Stromal cell of bone marrow (primary cell): ENCODE results near the gene SLC35F4.

ENCODE experiments used
- DNase-seq: peaks from one replicate; pipeline ENCODE4 v3.0.0-alpha.2; 2012; ENCODE audit warnings: low read depth

SLC35F4 gene

DNA sequence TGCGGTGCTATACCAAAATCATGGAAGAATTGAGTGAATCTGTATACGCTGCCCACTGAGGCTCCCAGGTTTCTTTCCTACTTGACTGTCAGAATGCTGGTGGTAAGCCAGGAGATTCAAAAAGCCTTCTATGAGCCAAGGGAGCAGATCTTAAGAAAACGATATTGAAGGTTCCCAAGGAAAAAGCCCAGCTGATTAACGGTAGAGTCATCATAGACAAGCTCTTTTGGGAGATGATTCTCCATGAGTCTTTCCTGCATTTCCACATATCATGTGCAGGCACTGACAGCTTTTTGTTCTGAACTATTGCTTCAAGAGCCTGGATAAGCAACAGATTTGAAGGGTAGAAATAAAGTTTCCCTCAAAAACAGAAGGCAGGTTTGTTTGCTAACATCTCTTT is 17.5 kb downstream of the SLC35F4 start:
- DNase-seq: peak; percentile 95

DNA sequence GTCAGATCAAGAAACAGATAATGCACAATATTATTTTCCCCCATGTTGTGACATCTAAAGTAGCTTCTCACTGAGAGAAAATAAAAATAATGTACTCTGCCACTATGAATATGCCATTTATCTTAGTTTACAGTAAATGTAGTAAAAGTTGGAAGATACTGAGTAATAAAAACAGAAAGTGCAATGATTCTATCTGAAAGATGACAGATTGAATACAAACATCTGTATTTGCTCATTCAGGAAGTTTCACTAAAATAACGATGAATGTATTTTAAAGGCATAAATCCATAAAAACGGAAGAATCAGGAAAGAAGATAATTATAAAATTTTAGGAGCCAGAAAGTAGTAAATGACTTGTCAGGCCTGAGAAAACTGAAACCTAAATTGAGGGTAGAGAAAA is 18.2 kb downstream of the SLC35F4 start:
- DNase-seq: no peak

GRCh38 chr14:57847096-57847495 is 18.8 kb downstream of the SLC35F4 start:
- DNase-seq: peak; percentile 78

GRCh38 chr14:57846596-57846995 is 19.3 kb downstream of the SLC35F4 start:
- peak; percentile 36 for DNase-seq

GRCh38 chr14:57845802-57846531 is 19.9 kb downstream of the SLC35F4 start:
- peak; percentile 91 for DNase-seq

- no peak for DNase-seq
Measured at GRCh38 chr14:57845316-57845715, 20.6 kb downstream of the SLC35F4 start.

DNA sequence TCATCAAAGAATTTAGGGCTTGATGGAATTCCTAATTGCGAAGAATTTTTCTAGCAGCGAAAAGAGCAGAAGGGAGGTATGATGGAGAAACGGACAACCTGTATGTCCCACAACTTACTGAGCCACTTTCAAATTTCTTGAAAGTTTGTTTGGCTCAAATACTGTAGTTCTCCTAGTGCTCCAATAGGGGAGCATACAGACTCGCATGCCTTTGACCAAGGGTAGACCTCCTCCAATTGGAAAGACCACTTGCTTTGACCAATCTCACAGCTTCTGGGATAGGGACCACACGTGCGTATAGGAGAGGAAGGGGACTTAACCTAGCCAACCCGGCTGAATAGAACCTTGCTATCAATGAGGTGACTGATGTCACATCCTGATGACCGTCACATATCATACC is 28.6 kb downstream of the SLC35F4 start:
- DNase-seq: no peak

- DNase-seq: no peak
Measured at GRCh38 chr14:57835766-57836165, 30.1 kb downstream of the SLC35F4 start.

GRCh38 chr14:57834961-57835360 is 30.9 kb downstream of the SLC35F4 start:
- DNase-seq: peak; percentile 14

- DNase-seq: peak; percentile 9
Measured at GRCh38 chr14:57834001-57834598, 31.8 kb downstream of the SLC35F4 start.

DNA sequence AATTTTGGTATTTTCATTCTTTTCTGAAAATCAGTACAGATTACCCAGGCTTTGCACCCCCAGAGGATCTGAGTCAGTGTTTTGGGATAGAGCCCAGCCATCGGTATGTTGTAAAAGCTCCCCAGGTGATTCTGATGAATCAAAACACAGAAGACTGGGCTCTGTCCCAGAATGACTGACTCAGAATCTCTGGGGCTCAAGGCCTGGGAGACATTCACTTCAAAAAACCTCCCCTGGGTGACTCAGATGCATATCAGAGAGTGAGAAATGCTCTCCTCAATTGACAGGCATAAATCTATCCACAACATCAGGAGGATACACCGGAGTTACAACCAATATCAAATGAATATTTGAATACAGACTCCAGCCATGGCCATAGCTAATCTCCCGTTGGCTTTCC is 32.6 kb downstream of the SLC35F4 start:
- DNase-seq: peak; percentile 99

DNA sequence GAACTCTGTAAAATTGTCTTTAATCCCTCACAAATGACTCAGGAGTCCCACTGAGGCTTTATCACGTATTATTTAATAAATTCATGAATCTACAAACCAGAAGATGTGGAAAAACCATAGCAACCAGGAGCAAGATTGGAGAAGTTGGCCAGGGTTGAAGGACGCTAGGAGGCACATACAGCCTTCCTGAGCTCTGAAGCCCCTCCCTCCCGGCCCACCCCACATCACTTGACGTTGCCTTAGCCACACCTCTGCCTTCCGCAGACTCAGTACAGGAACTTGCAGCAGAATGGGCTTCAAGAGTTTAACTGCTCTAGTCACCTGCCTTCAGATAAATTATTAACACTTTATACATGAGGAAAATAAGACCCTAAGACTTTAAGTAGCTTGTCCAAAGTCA is 33.9 kb downstream of the SLC35F4 start:
- peak; percentile 25 for DNase-seq

DNA sequence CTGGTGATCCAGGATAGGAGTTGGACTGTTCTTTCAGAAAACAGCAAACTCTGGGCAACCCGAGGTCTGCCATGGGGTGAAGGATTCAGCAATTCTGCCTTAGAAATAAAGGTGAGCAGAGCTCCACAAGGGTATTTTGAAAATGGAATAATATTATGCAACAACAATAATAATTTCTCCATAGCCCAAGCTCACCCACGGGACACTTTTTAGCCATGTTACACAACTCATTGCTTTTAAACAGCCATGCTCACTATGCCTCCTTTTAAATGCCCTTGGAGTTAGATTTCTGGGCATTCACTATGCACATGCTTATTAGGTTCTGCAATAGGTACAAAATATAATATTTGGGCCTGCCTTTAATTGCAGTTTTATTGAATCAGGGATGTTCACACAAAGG is 37.2 kb downstream of the SLC35F4 start:
- no peak for DNase-seq

DNA sequence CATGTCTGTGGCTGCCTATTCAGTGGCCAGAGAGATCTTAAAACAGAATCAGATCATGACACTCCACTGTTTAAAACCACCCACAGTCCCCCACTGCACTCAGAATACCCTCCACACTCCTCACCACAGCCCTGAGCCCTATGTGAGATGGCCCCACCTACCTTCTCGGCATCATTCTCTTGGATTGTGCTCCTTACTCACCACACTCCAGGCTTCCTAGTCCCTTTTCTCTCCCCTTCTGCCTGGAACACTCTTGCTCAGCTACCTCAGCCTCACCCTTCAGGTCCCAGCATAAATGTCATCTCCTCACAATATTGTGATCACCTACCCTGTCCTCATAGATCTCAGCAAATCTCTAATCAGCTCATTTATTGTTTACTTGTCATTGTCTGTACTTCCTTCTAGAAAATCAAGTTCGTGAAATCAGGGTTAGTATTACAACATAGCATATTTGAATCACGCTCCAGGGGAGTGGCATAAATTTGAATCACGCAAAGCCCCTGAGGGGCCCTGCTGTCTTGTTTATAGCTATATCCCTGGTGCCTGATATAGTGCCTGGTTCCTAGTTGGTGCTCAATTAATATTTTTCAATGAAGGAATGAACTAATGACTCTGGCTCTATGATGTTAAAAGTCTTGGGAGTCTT is 42.8 kb downstream of the SLC35F4 start:
- no peak for DNase-seq

- DNase-seq: no peak
Measured at GRCh38 chr14:57822081-57822480, 43.8 kb downstream of the SLC35F4 start.

DNA sequence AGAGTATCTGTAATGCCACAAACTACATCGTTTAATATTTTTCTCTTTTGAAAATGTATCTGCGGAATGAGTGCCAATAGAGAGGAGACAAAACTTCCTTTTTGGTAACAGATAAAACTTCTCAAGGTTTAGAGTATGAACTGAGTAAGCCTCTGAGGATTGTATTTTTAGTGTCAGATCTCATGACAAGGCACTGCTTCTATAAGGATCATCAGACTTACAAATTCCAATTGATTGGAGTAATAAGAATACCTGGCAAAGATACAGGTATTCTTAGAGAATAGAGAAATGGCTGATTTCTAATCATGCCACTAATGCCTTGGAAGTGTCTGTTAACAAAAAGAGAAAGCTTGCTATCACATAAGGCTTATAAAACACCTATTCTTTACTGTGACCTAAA is 45.3 kb downstream of the SLC35F4 start:
- no peak for DNase-seq

DNA sequence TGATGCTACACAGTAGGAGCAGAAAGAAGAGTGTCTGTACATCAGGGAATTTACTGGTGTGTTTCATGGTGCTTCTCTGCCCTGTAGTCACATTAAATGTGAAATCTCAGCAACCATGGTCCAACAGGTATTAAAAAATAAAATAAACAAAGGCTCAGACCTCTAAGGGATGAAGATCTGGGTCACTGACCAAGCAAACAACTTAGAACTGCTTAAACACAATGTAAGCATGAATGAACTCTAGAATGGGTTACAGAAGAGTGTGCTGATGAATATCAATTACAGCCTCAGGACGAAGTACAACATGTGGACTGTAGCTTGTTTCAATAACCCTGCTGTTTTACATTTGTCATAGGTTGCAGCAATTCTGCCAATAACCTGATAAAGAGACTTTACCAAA is 47.4 kb downstream of the SLC35F4 start:
- DNase-seq: no peak

GRCh38 chr14:57816568-57817284 is 49.2 kb downstream of the SLC35F4 start:
- DNase-seq: peak; percentile 8

DNA sequence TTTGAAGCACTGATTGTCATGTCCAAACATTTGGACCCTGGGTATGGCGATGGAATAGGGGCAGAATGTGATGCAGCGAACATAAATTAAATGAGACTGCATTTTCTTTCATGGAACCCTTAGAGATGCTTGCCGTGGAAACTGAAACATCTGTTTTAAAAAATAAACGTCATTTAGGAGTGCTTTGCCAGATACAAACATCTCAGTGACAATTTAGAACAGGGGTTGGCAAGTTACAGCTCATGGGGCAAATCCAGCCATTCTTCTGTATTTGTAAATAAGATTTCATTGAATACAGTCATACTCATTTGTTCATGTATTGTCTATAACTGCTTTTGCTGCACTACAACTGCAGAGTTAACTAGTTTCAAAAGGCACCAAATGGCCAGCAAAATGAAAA is 51.2 kb downstream of the SLC35F4 start:
- DNase-seq: no peak

- no peak for DNase-seq
Measured at GRCh38 chr14:57812741-57813140, 53.2 kb downstream of the SLC35F4 start.

GRCh38 chr14:57811998-57812546 is 53.8 kb downstream of the SLC35F4 start:
- DNase-seq: no peak

DNA sequence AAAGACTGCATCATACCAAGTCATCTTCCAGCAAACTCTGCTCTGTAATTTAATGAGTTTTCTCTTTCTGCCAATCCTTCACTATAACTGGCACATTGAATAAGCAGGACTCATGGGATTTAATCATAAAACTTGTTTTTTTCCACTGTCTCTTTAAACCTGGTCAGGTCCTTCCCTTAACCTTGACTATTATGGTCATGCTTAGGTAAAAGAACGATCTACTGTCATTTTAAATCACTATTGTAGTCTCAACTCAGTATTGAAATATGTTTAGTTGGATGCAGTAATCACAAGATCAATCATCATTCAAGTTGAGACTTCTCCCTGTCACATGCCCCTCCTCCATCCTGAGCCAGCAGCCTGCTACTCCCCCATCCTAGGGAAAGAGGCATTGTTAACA is 56.1 kb downstream of the SLC35F4 start:
- DNase-seq: no peak

GRCh38 chr14:57797160-57797559 is 68.7 kb downstream of the SLC35F4 start:
- no peak for DNase-seq
